Gastrocnemius medialis (tissue), 4 donors: ENCODE measurements around the gene TMEM62. TPM values are rescaled to one million over a fixed set of nuclear protein-coding genes. Genes with fewer than 3 reads are reported as not detected.

ENCODE experiments used
- ATAC-seq, 2 donors: fragments of 150-250 bp; one replicate each; pipeline ENCODE4 v1.9.1; 2016
- DNase-seq, 2 donors: peaks; one replicate each; pipeline ENCODE4 v3.0.0-alpha.2; 2019
- H3K27ac ChIP-seq, 4 donors: fragments of 200-600 bp; sonication (generic); 1 replicate in 1 of 4; 2 replicates in 3 of 4; pipeline ENCODE4 v1.5.1; 2016 to 2018; ENCODE audit warnings: mild to moderate bottlenecking in 2 of 4, moderate library complexity in 1 of 4
- H3K27me3 ChIP-seq, 3 donors: fragments of 200-600 bp; sonication (generic) in 2 of 3; 1 replicate in 1 of 3; 2 replicates in 2 of 3; pipeline versions ENCODE4 v1.5.1 to v1.6.0; 2016 to 2019; ENCODE audit warnings: mild to moderate bottlenecking in 1 of 3, moderate library complexity in 1 of 3
- H3K36me3 ChIP-seq, 2 donors: fragments of 200-600 bp; sonication (generic) in 1 of 2; one replicate each; pipeline ENCODE4 v1.5.1; 2017 to 2018
- H3K4me1 ChIP-seq, 2 donors: fragments of 200-600 bp; sonication (generic) in 1 of 2; one replicate each; pipeline ENCODE4 v1.5.1; 2016 to 2017; ENCODE audit warnings: mild to moderate bottlenecking in 2 of 2
- H3K4me3 ChIP-seq, 4 donors: fragments of 200-600 bp; sonication (generic) in 3 of 4; 1 replicate in 1 of 4; 2 replicates in 3 of 4; pipeline ENCODE4 v1.5.1; 2016 to 2019; ENCODE audit warnings: mild to moderate bottlenecking in 2 of 4
- H3K9me3 ChIP-seq, 3 donors: fragments of 200-600 bp; sonication (generic) in 2 of 3; 1 replicate in 1 of 3; 2 replicates in 2 of 3; pipeline ENCODE4 v1.5.1; 2016 to 2019
- CTCF ChIP-seq, 5 experiments: fragments of 450-650 bp in 3 of 5; fragments of 200-600 bp in 2 of 5; sonication (generic) in 2 of 5; IDR thresholded peaks in 4 of 5; conservative IDR thresholded peaks in 1 of 5; 1 replicate in 4 of 5; 2 replicates in 1 of 5; pipeline ENCODE4 v1.5.1; 2016 to 2019; ENCODE audit warnings: antibody characterized with exemption in 5 of 5, mild to moderate bottlenecking in 3 of 5, moderate library complexity in 3 of 5
- POLR2A ChIP-seq, 2 donors: fragments of 450-650 bp; IDR thresholded peaks; one replicate each; pipeline ENCODE4 v1.6.1; 2017; ENCODE audit warnings: antibody characterized with exemption in 2 of 2, mild to moderate bottlenecking in 2 of 2, moderate library complexity in 2 of 2
- in situ Hi-C, 4 donors: fragments of 200-750 bp; cut with MboI; loops; one replicate each; pipeline versions ENCODE4 v1.15.0 to v1.8.0; 2017; ENCODE audit warnings: low sequenced_read_pairs in 4 of 4
- intact Hi-C: fragments of 100-400 bp; cut with DNase I; formaldehyde crosslinking; loops from one replicate; pipeline ENCODE4 v1.15.1; 2023; ENCODE audit warnings: low total_unique reads
- total RNA-seq, 4 donors: library from RNA; depleted of rRNA; stranded (reverse); fragments of >200 nt; gene quantifications; one replicate each; pipeline versions ENCODE4 v1.1.0 to v1.2.3, GENCODE V29; 2016

TMEM62 gene
- total RNA-seq, 4 donors from 2014 or later = 13.1 to 16.7 (median 16.3) TPM

- intact Hi-C loops = no loop called here
- in situ Hi-C loops = no loop called here
- H3K4me1 ChIP-seq = no peaks in the 10 kb centered on the region
- H3K36me3 ChIP-seq = no peaks in the 10 kb centered on the region
- H3K27ac ChIP-seq = no peak overlapping the region
- H3K27me3 ChIP-seq = no peaks in the 10 kb centered on the region
- no peak overlapping the region for H3K4me3 ChIP-seq
- ATAC-seq (no peak), DNase-seq (no peak)
- no peaks in the 10 kb centered on the region for H3K9me3 ChIP-seq
- TF ChIP-seq POLR2A (IDR thresholded peaks at IDR 0.05) (no peak), CTCF (IDR thresholded peaks at IDR 0.05 in 4 of 5, conservative IDR thresholded peaks at IDR 0.05 in 1 of 5) (no peak)
These were observed 77.9 kb downstream of the TMEM62 start for GRCh38 chr15:43211224-43211735.

GRCh38 chr15:43212299-43212698, 78.9 kb downstream of the TMEM62 start:
- no peaks in the 10 kb centered on the region for H3K4me1 ChIP-seq
- no peak overlapping the region for H3K4me3 ChIP-seq
- DNase-seq (no peak), ATAC-seq (no peak)
- H3K27me3 ChIP-seq = no peaks in the 10 kb centered on the region
- in situ Hi-C loops (no loop called here), intact Hi-C loops (no loop called here)
- TF ChIP-seq CTCF (IDR thresholded peaks at IDR 0.05 in 4 of 5, conservative IDR thresholded peaks at IDR 0.05 in 1 of 5) (no peak), POLR2A (IDR thresholded peaks at IDR 0.05) (no peak)
- H3K36me3 ChIP-seq = no peaks in the 10 kb centered on the region
- no peak overlapping the region for H3K27ac ChIP-seq
- no peaks in the 10 kb centered on the region for H3K9me3 ChIP-seq

GRCh38 chr15:43212951-43213350, 79.6 kb downstream of the TMEM62 start:
- Histone ChIP-seq H3K4me1 (no peaks in the 10 kb centered on the region), H3K27me3 (no peaks in the 10 kb centered on the region), H3K36me3 (no peaks in the 10 kb centered on the region), H3K27ac (no peak overlapping the region), H3K9me3 (no peaks in the 10 kb centered on the region), H3K4me3 (no peak overlapping the region)
- in situ Hi-C loops = no loop called here
- ATAC-seq = no peak
- intact Hi-C loops = no loop called here
- TF ChIP-seq POLR2A (IDR thresholded peaks at IDR 0.05) = no peak
- no peak for TF ChIP-seq CTCF (IDR thresholded peaks at IDR 0.05 in 4 of 5, conservative IDR thresholded peaks at IDR 0.05 in 1 of 5)
- no peak for DNase-seq

GRCh38 chr15:43213466-43213865, 80.1 kb downstream of the TMEM62 start:
- H3K36me3 ChIP-seq = no peaks in the 10 kb centered on the region
- DNase-seq (no peak), ATAC-seq (no peak)
- TF ChIP-seq CTCF (IDR thresholded peaks at IDR 0.05 in 4 of 5, conservative IDR thresholded peaks at IDR 0.05 in 1 of 5) = no peak
- no peak for TF ChIP-seq POLR2A (IDR thresholded peaks at IDR 0.05)
- H3K27ac ChIP-seq = no peak overlapping the region
- H3K27me3 ChIP-seq = no peaks in the 10 kb centered on the region
- H3K4me3 ChIP-seq = no peak overlapping the region
- no peaks in the 10 kb centered on the region for H3K9me3 ChIP-seq
- in situ Hi-C loops = no loop called here
- intact Hi-C loops = no loop called here
- H3K4me1 ChIP-seq = no peaks in the 10 kb centered on the region

- TF ChIP-seq CTCF (IDR thresholded peaks at IDR 0.05 in 4 of 5, conservative IDR thresholded peaks at IDR 0.05 in 1 of 5) (no peak), POLR2A (IDR thresholded peaks at IDR 0.05) (no peak)
- in situ Hi-C loops = no loop called here
These were observed 80.8 kb downstream of the TMEM62 start for GRCh38 chr15:43214169-43214568.

More at GRCh38 chr15:43214169-43214568, 80.8 kb downstream of the TMEM62 start:
- no peaks in the 10 kb centered on the region for H3K36me3 ChIP-seq
- no peaks in the 10 kb centered on the region for H3K9me3 ChIP-seq
- no peak overlapping the region for H3K4me3 ChIP-seq
- H3K27ac ChIP-seq = no peak overlapping the region
- DNase-seq = no peak
- ATAC-seq = no peak
- intact Hi-C loops = no loop called here
- no peaks in the 10 kb centered on the region for H3K27me3 ChIP-seq
- no peaks in the 10 kb centered on the region for H3K4me1 ChIP-seq
